ENCODE data around the gene IFI16.
"Not testable (repeated sequence)": the region's sequence is repeated elsewhere in the genome, so short reads cannot be mapped to it uniquely, and the experiment has no call there.

DNA sequence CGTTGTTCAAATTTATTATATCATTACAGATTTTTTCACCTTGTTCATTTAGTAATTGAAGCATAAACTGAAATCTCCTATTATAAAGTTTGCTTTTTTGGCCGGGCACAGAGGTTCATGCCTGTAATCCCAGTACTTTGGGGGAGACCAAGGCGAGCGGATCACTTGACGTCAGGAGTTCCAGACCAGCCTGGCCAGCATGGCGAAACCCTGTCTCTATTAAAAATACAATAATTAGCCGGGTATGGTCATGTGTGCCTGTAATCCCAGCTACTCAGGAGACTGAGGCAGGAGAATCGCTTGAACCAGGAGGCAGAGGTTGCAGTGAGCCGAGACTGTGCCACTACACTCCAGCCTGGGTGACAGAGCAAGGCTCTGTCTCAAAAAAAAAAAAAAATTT, 1.3 kb downstream of the IFI16 start:
- not testable (repeated sequence) for TF ChIP-seq HDAC2 (IDR thresholded peaks at IDR 0.05); ETV6 (conservative IDR thresholded peaks at IDR 0.05 in 1 of 2, IDR thresholded peaks at IDR 0.05 in 1 of 2; ENCODE audit: borderline replicate concordance in 1 of 2, low read depth in 1 of 2); FOS (IDR thresholded peaks at IDR 0.05; ENCODE audit: borderline replicate concordance, extremely low read depth, insufficient read length); SMAD1 (IDR thresholded peaks at IDR 0.05; ENCODE audit: low read depth, partially characterized antibody)
- TF ChIP-seq, protein P1, sequence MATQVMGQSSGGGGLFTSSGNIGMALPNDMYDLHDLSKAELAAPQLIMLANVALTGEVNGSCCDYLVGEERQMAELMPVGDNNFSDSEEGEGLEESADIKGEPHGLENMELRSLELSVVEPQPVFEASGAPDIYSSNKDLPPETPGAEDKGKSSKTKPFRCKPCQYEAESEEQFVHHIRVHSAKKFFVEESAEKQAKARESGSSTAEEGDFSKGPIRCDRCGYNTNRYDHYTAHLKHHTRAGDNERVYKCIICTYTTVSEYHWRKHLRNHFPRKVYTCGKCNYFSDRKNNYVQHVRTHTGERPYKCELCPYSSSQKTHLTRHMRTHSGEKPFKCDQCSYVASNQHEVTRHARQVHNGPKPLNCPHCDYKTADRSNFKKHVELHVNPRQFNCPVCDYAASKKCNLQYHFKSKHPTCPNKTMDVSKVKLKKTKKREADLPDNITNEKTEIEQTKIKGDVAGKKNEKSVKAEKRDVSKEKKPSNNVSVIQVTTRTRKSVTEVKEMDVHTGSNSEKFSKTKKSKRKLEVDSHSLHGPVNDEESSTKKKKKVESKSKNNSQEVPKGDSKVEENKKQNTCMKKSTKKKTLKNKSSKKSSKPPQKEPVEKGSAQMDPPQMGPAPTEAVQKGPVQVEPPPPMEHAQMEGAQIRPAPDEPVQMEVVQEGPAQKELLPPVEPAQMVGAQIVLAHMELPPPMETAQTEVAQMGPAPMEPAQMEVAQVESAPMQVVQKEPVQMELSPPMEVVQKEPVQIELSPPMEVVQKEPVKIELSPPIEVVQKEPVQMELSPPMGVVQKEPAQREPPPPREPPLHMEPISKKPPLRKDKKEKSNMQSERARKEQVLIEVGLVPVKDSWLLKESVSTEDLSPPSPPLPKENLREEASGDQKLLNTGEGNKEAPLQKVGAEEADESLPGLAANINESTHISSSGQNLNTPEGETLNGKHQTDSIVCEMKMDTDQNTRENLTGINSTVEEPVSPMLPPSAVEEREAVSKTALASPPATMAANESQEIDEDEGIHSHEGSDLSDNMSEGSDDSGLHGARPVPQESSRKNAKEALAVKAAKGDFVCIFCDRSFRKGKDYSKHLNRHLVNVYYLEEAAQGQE (IDR thresholded peaks at IDR 0.05; ENCODE audit: low read depth, low read length): not testable (repeated sequence)
- TF ChIP-seq, protein P2, sequence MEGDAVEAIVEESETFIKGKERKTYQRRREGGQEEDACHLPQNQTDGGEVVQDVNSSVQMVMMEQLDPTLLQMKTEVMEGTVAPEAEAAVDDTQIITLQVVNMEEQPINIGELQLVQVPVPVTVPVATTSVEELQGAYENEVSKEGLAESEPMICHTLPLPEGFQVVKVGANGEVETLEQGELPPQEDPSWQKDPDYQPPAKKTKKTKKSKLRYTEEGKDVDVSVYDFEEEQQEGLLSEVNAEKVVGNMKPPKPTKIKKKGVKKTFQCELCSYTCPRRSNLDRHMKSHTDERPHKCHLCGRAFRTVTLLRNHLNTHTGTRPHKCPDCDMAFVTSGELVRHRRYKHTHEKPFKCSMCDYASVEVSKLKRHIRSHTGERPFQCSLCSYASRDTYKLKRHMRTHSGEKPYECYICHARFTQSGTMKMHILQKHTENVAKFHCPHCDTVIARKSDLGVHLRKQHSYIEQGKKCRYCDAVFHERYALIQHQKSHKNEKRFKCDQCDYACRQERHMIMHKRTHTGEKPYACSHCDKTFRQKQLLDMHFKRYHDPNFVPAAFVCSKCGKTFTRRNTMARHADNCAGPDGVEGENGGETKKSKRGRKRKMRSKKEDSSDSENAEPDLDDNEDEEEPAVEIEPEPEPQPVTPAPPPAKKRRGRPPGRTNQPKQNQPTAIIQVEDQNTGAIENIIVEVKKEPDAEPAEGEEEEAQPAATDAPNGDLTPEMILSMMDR (IDR thresholded peaks at IDR 0.05 in 2 of 3, conservative IDR thresholded peaks at IDR 0.05 in 1 of 3; ENCODE audit: control insufficient read depth in 2 of 3, extremely low read depth in 1 of 3, insufficient read depth in 1 of 3, low read depth in 3 of 3, low read length in 3 of 3): not testable (repeated sequence)
